Activated CD4-positive, alpha-beta T cell treated with anti-CD3 and anti-CD28 coated beads for 48 hours (primary cell): ENCODE results near the gene C5orf52.
"Not testable (repeated sequence)": the region's sequence is repeated elsewhere in the genome, so short reads cannot be mapped to it uniquely, and the experiment has no call there.

Experiments
- DNase-seq: peaks from one replicate; pipeline ENCODE4 v3.0.0-alpha.2; 2020

Gene C5orf52

DNA sequence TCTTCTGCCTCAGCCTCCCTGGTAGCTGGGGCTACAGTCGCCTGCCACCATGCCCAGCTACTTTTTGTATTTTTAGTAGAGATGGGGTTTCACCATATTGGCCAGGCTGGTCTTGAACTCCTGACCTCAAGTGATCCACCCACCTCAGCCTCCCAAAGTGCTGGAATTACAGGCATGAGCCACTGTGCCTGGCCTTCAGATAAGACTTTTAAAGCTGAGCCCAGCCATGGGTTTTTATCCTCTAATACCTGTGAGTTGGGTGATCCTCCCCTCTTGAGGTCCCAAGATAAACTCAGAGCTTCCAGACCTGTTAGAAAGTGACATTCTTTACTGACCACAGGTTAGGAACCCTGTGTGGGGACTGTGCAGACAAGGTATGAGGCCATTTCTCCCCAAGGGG, 56.5 kb downstream of the C5orf52 start:
- DNase-seq: not testable (repeated sequence)
